ENCODE results near the gene F10.

The F10 gene

GRCh38 chr13:113135281-113135760 lies 12.7 kb downstream of the F10 start:
- Histone ChIP-seq H3K36me3 (ENCODE audit: insufficient read depth, low read length) (no peaks in the 10 kb centered on the region), H3K4me1 (ENCODE audit: insufficient read depth, low read length) (peaks cover 5% of the 10 kb centered on the region), H3K9me3 (ENCODE audit: low read length) (no peaks in the 10 kb centered on the region), H3K27me3 (ENCODE audit: insufficient read depth, low read length) (peaks cover 4% of the 10 kb centered on the region), H3K4me3 (ENCODE audit: low read length) (no peak overlapping the region), H2AFZ (ENCODE audit: low read depth, low read length) (no peak overlapping the region)

GRCh38 chr13:113137691-113138298 lies 15.2 kb downstream of the F10 start:
- Histone ChIP-seq H2AFZ (ENCODE audit: low read depth, low read length) (no peak overlapping the region), H3K9me3 (ENCODE audit: low read length) (no peaks in the 10 kb centered on the region), H3K4me3 (ENCODE audit: low read length) (no peak overlapping the region), H3K36me3 (ENCODE audit: insufficient read depth, low read length) (no peaks in the 10 kb centered on the region), H3K27me3 (ENCODE audit: insufficient read depth, low read length) (peaks cover 2% of the 10 kb centered on the region), H3K4me1 (ENCODE audit: insufficient read depth, low read length) (peaks cover 5% of the 10 kb centered on the region)

- Histone ChIP-seq H3K9me3 (ENCODE audit: low read length) (no peaks in the 10 kb centered on the region), H3K36me3 (ENCODE audit: insufficient read depth, low read length) (no peaks in the 10 kb centered on the region), H2AFZ (ENCODE audit: low read depth, low read length) (no peak overlapping the region), H3K4me1 (ENCODE audit: insufficient read depth, low read length) (peaks cover 5% of the 10 kb centered on the region), H3K4me3 (ENCODE audit: low read length) (no peak overlapping the region), H3K27me3 (ENCODE audit: insufficient read depth, low read length) (no peaks in the 10 kb centered on the region)
Measured at GRCh38 chr13:113138792-113139551, 16.4 kb downstream of the F10 start.

DNA sequence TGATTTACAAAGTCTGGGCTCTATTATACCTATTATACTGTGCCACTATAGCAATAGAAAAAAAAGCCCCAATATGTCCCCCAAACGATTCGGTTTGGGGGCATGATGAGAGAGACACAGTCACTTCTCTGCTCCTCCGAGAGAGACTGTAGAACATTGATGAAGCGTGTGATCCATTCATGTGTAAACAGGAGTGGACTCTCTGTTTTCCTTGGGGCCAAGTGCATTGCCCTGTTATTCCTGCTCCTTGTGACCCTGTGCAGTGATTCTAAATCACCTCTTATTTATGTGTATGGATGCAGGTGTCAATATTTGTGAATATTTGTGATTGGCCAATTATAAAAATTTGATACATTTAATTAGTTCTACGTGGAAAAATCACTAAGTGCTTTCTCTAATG lies 17.0 kb downstream of the F10 start:
- Histone ChIP-seq H3K4me3 (ENCODE audit: low read length) (no peak overlapping the region), H3K27me3 (ENCODE audit: insufficient read depth, low read length) (no peaks in the 10 kb centered on the region), H2AFZ (ENCODE audit: low read depth, low read length) (no peak overlapping the region), H3K36me3 (ENCODE audit: insufficient read depth, low read length) (no peaks in the 10 kb centered on the region), H3K4me1 (ENCODE audit: insufficient read depth, low read length) (peaks cover 5% of the 10 kb centered on the region), H3K9me3 (ENCODE audit: low read length) (no peaks in the 10 kb centered on the region)

DNA sequence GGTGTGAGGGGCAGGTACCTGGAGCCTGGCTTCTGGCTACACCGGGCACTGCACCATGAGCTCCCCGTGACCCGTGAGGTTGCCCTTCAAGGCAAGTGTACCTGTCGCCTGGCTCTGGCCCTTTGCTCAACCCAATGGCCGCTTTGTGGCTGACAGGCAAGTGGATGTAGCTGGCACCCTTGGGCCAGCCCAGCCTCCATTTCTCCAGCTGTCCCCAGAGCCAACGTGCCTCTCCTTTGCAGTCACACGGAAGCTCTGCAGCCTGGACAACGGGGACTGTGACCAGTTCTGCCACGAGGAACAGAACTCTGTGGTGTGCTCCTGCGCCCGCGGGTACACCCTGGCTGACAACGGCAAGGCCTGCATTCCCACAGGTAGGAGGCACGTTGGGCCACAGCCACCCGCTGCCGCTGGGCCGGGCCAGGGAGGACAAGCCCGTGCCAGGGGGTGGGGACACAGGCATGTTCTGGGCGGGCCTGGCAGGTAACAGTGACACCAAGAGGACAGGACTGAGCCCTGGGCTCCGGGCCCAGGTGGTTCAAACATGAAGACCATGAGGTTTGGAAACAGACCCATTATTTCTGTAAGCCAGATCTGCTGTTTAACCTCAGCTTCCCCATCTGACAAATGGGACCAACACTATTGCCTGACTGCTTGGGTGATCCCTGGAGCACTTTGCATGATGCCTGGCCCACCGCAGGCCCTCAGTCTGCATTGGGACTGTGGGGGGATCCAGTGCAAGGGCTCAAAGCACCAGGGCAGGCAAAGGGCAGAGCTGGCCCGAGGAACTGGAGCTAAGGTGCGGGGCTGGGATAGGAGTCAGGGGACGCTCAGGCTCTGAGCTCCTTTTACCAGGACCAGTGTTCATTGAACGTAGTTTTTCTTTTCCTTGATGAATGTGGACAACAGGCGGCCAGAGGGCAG lies 18.3 kb downstream of the F10 start:
- Histone ChIP-seq H2AFZ (ENCODE audit: low read depth, low read length) (no peak overlapping the region), H3K27me3 (ENCODE audit: insufficient read depth, low read length) (no peaks in the 10 kb centered on the region), H3K9me3 (ENCODE audit: low read length) (no peaks in the 10 kb centered on the region), H3K4me1 (ENCODE audit: insufficient read depth, low read length) (peaks cover 5% of the 10 kb centered on the region), H3K36me3 (ENCODE audit: insufficient read depth, low read length) (no peaks in the 10 kb centered on the region), H3K4me3 (ENCODE audit: low read length) (no peak overlapping the region)

GRCh38 chr13:113141601-113141970 lies 19.0 kb downstream of the F10 start:
- no peaks in the 10 kb centered on the region for H3K9me3 ChIP-seq (ENCODE audit: low read length)
- no peaks in the 10 kb centered on the region for H3K27me3 ChIP-seq (ENCODE audit: insufficient read depth, low read length)
- no peak overlapping the region for H3K4me3 ChIP-seq (ENCODE audit: low read length)

DNA sequence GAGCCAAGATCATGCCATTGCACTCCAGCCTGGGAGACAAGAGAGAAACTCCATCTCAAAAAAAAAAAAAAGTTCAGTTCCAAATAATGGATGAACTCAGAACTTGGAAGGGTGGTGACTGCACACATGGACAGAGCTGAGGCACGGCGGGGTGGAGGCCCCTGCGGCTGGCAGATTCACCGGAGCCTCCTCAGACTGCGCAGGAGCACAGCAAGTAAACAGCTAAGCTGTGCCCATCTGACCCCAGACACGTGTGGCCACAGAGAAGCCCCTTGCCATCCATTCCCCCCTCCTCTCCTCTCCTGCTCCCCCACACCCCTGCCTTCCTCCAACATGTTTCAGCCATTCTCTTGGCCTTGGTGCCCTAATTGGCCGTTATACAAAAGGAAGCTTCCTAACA lies 20.3 kb downstream of the F10 start:
- peaks cover 2% of the 10 kb centered on the region for H3K4me1 ChIP-seq (ENCODE audit: insufficient read depth, low read length)
- H3K27me3 ChIP-seq (ENCODE audit: insufficient read depth, low read length), result no peaks in the 10 kb centered on the region
- no peaks in the 10 kb centered on the region for H3K9me3 ChIP-seq (ENCODE audit: low read length)
- no peak overlapping the region for H2AFZ ChIP-seq (ENCODE audit: low read depth, low read length)
- no peak overlapping the region for H3K4me3 ChIP-seq (ENCODE audit: low read length)
- no peaks in the 10 kb centered on the region for H3K36me3 ChIP-seq (ENCODE audit: insufficient read depth, low read length)

More at GRCh38 chr13:113141601-113141970, 19.0 kb downstream of the F10 start:
- Histone ChIP-seq H3K4me1 (ENCODE audit: insufficient read depth, low read length) (peaks cover 5% of the 10 kb centered on the region), H3K36me3 (ENCODE audit: insufficient read depth, low read length) (no peaks in the 10 kb centered on the region), H2AFZ (ENCODE audit: low read depth, low read length) (no peak overlapping the region)

DNA sequence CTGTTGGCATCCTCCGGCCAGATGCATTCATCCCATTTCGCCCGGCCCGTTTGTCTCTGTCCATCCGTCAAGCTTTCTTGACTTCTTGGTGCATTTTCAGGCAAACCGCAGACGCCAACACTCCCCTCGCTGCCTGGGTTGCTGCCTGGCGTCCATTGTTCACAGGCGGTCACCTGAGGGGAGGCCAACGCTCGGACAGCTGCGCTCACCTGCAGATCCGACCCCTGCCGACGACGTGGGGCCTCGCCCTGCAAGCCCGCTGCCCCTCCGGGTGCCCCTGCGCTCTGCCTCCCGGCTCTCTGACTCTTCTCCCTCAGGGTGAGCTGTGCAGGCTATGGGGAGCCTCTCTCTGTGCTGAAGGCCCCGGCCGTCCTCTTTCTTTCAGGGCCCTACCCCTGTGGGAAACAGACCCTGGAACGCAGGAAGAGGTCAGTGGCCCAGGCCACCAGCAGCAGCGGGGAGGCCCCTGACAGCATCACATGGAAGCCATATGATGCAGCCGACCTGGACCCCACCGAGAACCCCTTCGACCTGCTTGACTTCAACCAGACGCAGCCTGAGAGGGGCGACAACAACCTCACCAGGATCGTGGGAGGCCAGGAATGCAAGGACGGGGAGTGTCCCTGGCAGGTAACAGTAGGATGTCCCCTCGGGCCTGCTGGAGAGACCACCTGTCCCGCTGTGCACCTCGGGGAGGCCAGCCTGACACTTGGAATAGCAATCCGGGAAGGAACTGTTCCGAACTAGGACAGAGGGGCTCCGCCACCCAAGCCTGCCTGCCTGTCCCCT lies 21.1 kb downstream of the F10 start:
- Histone ChIP-seq H3K4me1 (ENCODE audit: insufficient read depth, low read length) (no peaks in the 10 kb centered on the region), H3K36me3 (ENCODE audit: insufficient read depth, low read length) (no peaks in the 10 kb centered on the region), H3K4me3 (ENCODE audit: low read length) (no peak overlapping the region), H3K27me3 (ENCODE audit: insufficient read depth, low read length) (no peaks in the 10 kb centered on the region), H3K9me3 (ENCODE audit: low read length) (no peaks in the 10 kb centered on the region), H2AFZ (ENCODE audit: low read depth, low read length) (no peak overlapping the region)

DNA sequence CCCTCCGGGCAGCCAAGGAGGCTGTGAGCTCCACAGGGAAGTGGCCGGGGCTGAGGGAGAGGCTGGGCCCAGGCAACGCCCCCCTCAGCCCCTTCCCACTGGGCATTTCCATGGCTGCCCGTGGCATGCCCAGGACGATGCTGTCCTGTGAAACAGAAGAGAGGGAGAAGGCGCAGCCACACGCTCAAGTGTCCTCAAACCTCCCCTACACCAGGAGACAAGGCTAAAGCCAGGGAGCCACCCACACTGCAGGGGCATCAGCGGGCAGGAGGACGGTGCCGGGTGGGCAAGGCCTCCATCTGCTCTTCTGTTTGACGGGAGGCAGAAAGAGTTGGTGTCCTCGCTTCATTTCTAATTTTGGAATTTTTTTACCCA lies 21.6 kb downstream of the F10 start:
- H3K9me3 ChIP-seq (ENCODE audit: low read length), result no peaks in the 10 kb centered on the region
- H3K36me3 ChIP-seq (ENCODE audit: insufficient read depth, low read length), result no peaks in the 10 kb centered on the region
- H3K4me3 ChIP-seq (ENCODE audit: low read length), result no peak overlapping the region
- H3K27me3 ChIP-seq (ENCODE audit: insufficient read depth, low read length), result no peaks in the 10 kb centered on the region
- no peaks in the 10 kb centered on the region for H3K4me1 ChIP-seq (ENCODE audit: insufficient read depth, low read length)
- no peak overlapping the region for H2AFZ ChIP-seq (ENCODE audit: low read depth, low read length)

GRCh38 chr13:113145496-113145895 lies 22.9 kb downstream of the F10 start:
- H3K36me3 ChIP-seq (ENCODE audit: insufficient read depth, low read length), result no peaks in the 10 kb centered on the region
- H3K9me3 ChIP-seq (ENCODE audit: low read length), result no peaks in the 10 kb centered on the region
- no peaks in the 10 kb centered on the region for H3K27me3 ChIP-seq (ENCODE audit: insufficient read depth, low read length)

GRCh38 chr13:113145911-113146598 lies 23.5 kb downstream of the F10 start:
- H3K27me3 ChIP-seq (ENCODE audit: insufficient read depth, low read length), result no peaks in the 10 kb centered on the region
- H3K4me3 ChIP-seq (ENCODE audit: low read length), result no peak overlapping the region
- H2AFZ ChIP-seq (ENCODE audit: low read depth, low read length), result no peak overlapping the region
- H3K4me1 ChIP-seq (ENCODE audit: insufficient read depth, low read length), result no peaks in the 10 kb centered on the region
- no peaks in the 10 kb centered on the region for H3K9me3 ChIP-seq (ENCODE audit: low read length)
- no peaks in the 10 kb centered on the region for H3K36me3 ChIP-seq (ENCODE audit: insufficient read depth, low read length)

More at GRCh38 chr13:113145496-113145895, 22.9 kb downstream of the F10 start:
- Histone ChIP-seq H2AFZ (ENCODE audit: low read depth, low read length) (no peak overlapping the region), H3K4me1 (ENCODE audit: insufficient read depth, low read length) (no peaks in the 10 kb centered on the region), H3K4me3 (ENCODE audit: low read length) (no peak overlapping the region)

GRCh38 chr13:113146750-113147149 lies 24.2 kb downstream of the F10 start:
- H3K9me3 ChIP-seq (ENCODE audit: low read length), result no peaks in the 10 kb centered on the region
- no peaks in the 10 kb centered on the region for H3K36me3 ChIP-seq (ENCODE audit: insufficient read depth, low read length)
- H3K4me1 ChIP-seq (ENCODE audit: insufficient read depth, low read length), result no peaks in the 10 kb centered on the region
- H3K4me3 ChIP-seq (ENCODE audit: low read length), result no peak overlapping the region
- no peak overlapping the region for H2AFZ ChIP-seq (ENCODE audit: low read depth, low read length)
- H3K27me3 ChIP-seq (ENCODE audit: insufficient read depth, low read length), result no peaks in the 10 kb centered on the region
